RWPE1 (cell line): ENCODE data around the gene SLC35E4.
"Not testable (repeated sequence)": the region's sequence is repeated elsewhere in the genome, so short reads cannot be mapped to it uniquely, and the experiment has no call there.

ENCODE experiments used
- CTCF ChIA-PET: fragments of 350-600 bp; sonication (Branson Sonifier 250); formaldehyde crosslinking; extraction: SDS; loops from one replicate; lab custom pipeline; 2021; lab: Yijun Ruan, JAX
- POLR2A ChIA-PET: fragments of 400-600 bp; formaldehyde crosslinking; extraction: SDS; loops from one replicate; lab custom pipeline; 2020; ENCODE audit warnings: antibody characterized with exemption; ENCODE audit not compliant: low non-redundant PET; lab: Yijun Ruan, JAX
- DNase-seq: peaks from one replicate; pipeline ENCODE4 v3.0.0; 2012; ENCODE audit warnings: low spot score
- H3K27ac ChIP-seq: fragments of 450-650 bp; 2 replicates; pipeline ENCODE4 v1.5.1; 2017
- CTCF ChIP-seq: fragments of 450-650 bp; conservative IDR thresholded peaks from 2 replicates; pipeline ENCODE4 v1.5.1; 2017; ENCODE audit warnings: low read depth, mild to moderate bottlenecking

SLC35E4 gene

DNA sequence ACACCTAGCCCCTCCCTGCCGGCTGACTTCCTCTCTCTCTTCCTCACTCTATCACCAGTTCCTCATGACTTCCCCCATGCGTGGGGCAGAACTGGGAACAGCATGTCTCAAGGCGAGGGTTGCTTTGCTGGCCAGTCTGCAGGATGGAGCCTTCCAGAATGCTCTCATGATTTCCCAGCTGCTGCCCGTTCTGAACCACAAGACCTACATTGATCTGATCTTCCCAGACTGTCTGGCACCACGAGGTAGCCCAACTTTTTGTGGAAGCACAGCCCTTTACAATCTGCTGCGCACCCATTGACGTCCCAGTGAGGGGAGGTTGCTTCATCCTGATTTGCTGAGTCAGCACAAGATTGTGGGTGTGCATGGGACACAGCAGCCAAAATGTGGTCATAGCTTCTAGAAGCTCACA lies 20.0 kb upstream of the SLC35E4 start:
- CTCF ChIA-PET = interaction anchor here (0.6 kb wide), 1 partner anchor 9 kb away, joined by 3 read pairs; no protein-coding TSS in a partner anchor

GRCh38 chr22:30617819-30618218 lies 17.8 kb upstream of the SLC35E4 start:
- ChIA-PET CTCF (interaction anchor here (0.6 kb wide), 1 partner anchor 302 kb away, joined by 3 read pairs; no protein-coding TSS in a partner anchor), POLR2A (no interaction called here)
- DNase-seq = no peak
- no peak overlapping the region for H3K27ac ChIP-seq
- no peak for TF ChIP-seq CTCF

More for the DNA sequence above, 20.0 kb upstream of the SLC35E4 start:
- DNase-seq = no peak
- H3K27ac ChIP-seq = no peak overlapping the region
- POLR2A ChIA-PET = no interaction called here
- TF ChIP-seq CTCF = no peak

GRCh38 chr22:30619909-30620308 lies 15.7 kb upstream of the SLC35E4 start:
- POLR2A ChIA-PET, H3K27ac ChIP-seq, DNase-seq, CTCF ChIA-PET: not testable (repeated sequence)

DNA sequence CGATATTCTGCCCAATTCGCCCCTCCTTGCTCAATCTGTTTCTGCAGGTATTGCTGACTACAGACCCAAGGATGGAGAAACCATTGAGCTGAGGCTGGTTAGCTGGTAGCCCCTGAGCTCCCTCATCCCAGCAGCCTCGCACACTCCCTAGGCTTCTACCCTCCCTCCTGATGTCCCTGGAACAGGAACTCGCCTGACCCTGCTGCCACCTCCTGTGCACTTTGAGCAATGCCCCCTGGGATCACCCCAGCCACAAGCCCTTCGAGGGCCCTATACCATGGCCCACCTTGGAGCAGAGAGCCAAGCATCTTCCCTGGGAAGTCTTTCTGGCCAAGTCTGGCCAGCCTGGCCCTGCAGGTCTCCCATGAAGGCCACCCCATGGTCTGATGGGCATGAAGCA lies 9.2 kb upstream of the SLC35E4 start:
- CTCF ChIA-PET = no interaction called here

DNA sequence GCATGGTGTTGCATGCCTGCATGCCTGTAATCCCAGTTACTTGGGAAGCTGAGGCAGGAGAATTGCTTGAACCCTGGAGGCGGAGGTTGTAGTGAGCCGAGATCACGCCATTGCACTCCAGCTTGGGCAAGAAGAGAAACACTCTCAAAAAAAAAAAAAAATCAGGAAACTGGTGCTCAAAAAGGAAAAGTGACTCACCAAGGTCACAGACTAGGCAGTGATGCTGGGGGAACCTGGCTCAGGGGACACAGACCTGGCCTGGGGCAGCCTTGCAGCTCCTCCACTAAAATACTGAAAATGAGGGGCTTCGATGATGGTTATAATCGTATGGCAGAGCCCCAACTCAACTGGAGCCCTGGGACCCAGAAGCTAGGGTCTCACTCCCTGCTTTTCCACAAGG lies 8.1 kb upstream of the SLC35E4 start:
- POLR2A ChIA-PET = no interaction called here
- DNase-seq = no peak
- CTCF ChIA-PET = no interaction called here
- TF ChIP-seq CTCF = no peak
- H3K27ac ChIP-seq = no peak overlapping the region

More for the DNA sequence above, 9.2 kb upstream of the SLC35E4 start:
- POLR2A ChIA-PET = no interaction called here
- no peak for DNase-seq
- H3K27ac ChIP-seq = no peak overlapping the region
- no peak for TF ChIP-seq CTCF

DNA sequence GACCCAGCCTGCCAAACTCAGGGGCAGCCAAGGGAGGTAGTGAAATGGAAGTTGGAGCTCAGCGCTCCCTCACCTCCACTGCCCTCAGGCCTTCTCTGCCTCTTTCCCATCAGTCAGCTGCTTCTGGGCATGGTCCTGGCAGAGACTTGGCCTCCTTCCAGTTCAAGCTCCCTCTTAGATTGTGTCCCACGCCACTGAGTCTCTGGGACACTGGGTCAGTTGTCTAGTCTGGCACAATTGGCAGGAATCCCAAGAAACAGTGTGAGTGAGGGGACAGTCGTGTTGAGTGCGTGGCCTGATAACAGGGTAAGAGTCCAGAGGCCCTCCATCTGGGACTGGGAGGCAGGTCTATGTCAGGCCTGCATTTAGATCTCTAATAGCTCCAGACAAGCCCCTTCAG lies 7.1 kb upstream of the SLC35E4 start:
- POLR2A ChIA-PET = no interaction called here
- CTCF ChIA-PET = no interaction called here
- no peak overlapping the region for H3K27ac ChIP-seq

GRCh38 chr22:30631469-30631868 lies 4.1 kb upstream of the SLC35E4 start:
- DNase-seq, H3K27ac ChIP-seq, CTCF ChIA-PET, POLR2A ChIA-PET: not testable (repeated sequence)

More for the DNA sequence above, 7.1 kb upstream of the SLC35E4 start:
- no peak for TF ChIP-seq CTCF
- DNase-seq = no peak
